ENCODE results near the gene HYDIN. TPM values are rescaled to one million over a fixed set of nuclear protein-coding genes. Genes with fewer than 3 reads are reported as not detected.

HYDIN gene
- total and polyA plus RNA-seq, 2 experiments from 2014 or later = 0.04 to 0.67 TPM

GRCh38 chr16:70778901-70779309, 451.6 kb downstream of the HYDIN start:
- no peaks in the 10 kb centered on the region for H3K9me3 ChIP-seq (ENCODE audit: low read depth)
- H3K27me3 ChIP-seq = no peaks in the 10 kb centered on the region
- H4K20me1 ChIP-seq (ENCODE audit: insufficient read depth, poor library complexity, severe bottlenecking) = no peaks in the 10 kb centered on the region
- peak overlapping the region; percentile 6 for H3K4me2 ChIP-seq
- no peaks in the 10 kb centered on the region for H3K4me1 ChIP-seq (ENCODE audit: insufficient read depth)
- WGBS (ENCODE audit: low lambda C conversion rate, missing lambda C conversion rate) = 37% methylated on average over 8 of the region's 8 CpGs
- H3K27ac ChIP-seq = peak overlapping the region; percentile 4
- no peak for TF ChIP-seq EZH2 (IDR thresholded peaks at IDR 0.05; ENCODE audit: borderline replicate concordance)
- TF ChIP-seq EZH2phosphoT487 (IDR thresholded peaks at IDR 0.05; ENCODE audit: low read depth, severe bottlenecking, unreplicated experiment) = no peak
- TF ChIP-seq CTCF (IDR thresholded peaks at IDR 0.05; ENCODE audit: poor library complexity) = no peak
- no peak overlapping the region for H2AFZ ChIP-seq
- no peaks in the 10 kb centered on the region for H3K9me2 ChIP-seq (replicated peaks; ENCODE audit: insufficient read depth)
- no peaks in the 10 kb centered on the region for H3K36me3 ChIP-seq (replicated peaks; ENCODE audit: insufficient read depth, low read depth)
- DNase-seq (ENCODE audit: low spot score) = peak; percentile 88
- H3K79me2 ChIP-seq = no peaks in the 10 kb centered on the region
- H3K4me3 ChIP-seq = no peak overlapping the region

GRCh38 chr16:70777973-70778406, 452.5 kb downstream of the HYDIN start:
- H3K9me2 ChIP-seq (replicated peaks; ENCODE audit: insufficient read depth) = no peaks in the 10 kb centered on the region
- no peak overlapping the region for H2AFZ ChIP-seq
- H4K20me1 ChIP-seq (ENCODE audit: insufficient read depth, poor library complexity, severe bottlenecking) = no peaks in the 10 kb centered on the region
- H3K27ac ChIP-seq = no peak overlapping the region
- no peaks in the 10 kb centered on the region for H3K4me1 ChIP-seq (ENCODE audit: insufficient read depth)
- TF ChIP-seq EZH2phosphoT487 (IDR thresholded peaks at IDR 0.05; ENCODE audit: low read depth, severe bottlenecking, unreplicated experiment) (no peak), CTCF (IDR thresholded peaks at IDR 0.05; ENCODE audit: poor library complexity) (no peak), EZH2 (IDR thresholded peaks at IDR 0.05; ENCODE audit: borderline replicate concordance) (no peak)
- H3K36me3 ChIP-seq (replicated peaks; ENCODE audit: insufficient read depth, low read depth) = no peaks in the 10 kb centered on the region
- no peaks in the 10 kb centered on the region for H3K9me3 ChIP-seq (ENCODE audit: low read depth)
- DNase-seq (ENCODE audit: low spot score) = no peak
- WGBS (ENCODE audit: low lambda C conversion rate, missing lambda C conversion rate) = 93% methylated on average over 8 of the region's 8 CpGs
- no peaks in the 10 kb centered on the region for H3K79me2 ChIP-seq
- H3K4me3 ChIP-seq = no peak overlapping the region
- no peaks in the 10 kb centered on the region for H3K27me3 ChIP-seq
- no peak overlapping the region for H3K4me2 ChIP-seq

- H3K9me2 ChIP-seq (replicated peaks; ENCODE audit: insufficient read depth) = no peaks in the 10 kb centered on the region
- no peak overlapping the region for H3K4me2 ChIP-seq
- DNase-seq (ENCODE audit: low spot score) = no peak
- 94% methylated on average over 9 of the region's 9 CpGs for WGBS (ENCODE audit: low lambda C conversion rate, missing lambda C conversion rate)
- no peak overlapping the region for H3K4me3 ChIP-seq
- H2AFZ ChIP-seq = no peak overlapping the region
- no peaks in the 10 kb centered on the region for H3K9me3 ChIP-seq (ENCODE audit: low read depth)
- H3K36me3 ChIP-seq (replicated peaks; ENCODE audit: insufficient read depth, low read depth) = no peaks in the 10 kb centered on the region
- no peak overlapping the region for H3K27ac ChIP-seq
- no peaks in the 10 kb centered on the region for H3K27me3 ChIP-seq
- H3K79me2 ChIP-seq = no peaks in the 10 kb centered on the region
- H4K20me1 ChIP-seq (ENCODE audit: insufficient read depth, poor library complexity, severe bottlenecking) = no peaks in the 10 kb centered on the region
- H3K4me1 ChIP-seq (ENCODE audit: insufficient read depth) = no peaks in the 10 kb centered on the region
- TF ChIP-seq EZH2phosphoT487 (IDR thresholded peaks at IDR 0.05; ENCODE audit: low read depth, severe bottlenecking, unreplicated experiment) = no peak
- no peak for TF ChIP-seq EZH2 (IDR thresholded peaks at IDR 0.05; ENCODE audit: borderline replicate concordance)
These were observed 453.0 kb downstream of the HYDIN start for GRCh38 chr16:70777496-70777895.

GRCh38 chr16:70775399-70775798, 455.1 kb downstream of the HYDIN start:
- Histone ChIP-seq H3K79me2 (no peaks in the 10 kb centered on the region), H3K4me3 (no peak overlapping the region), H3K4me2 (no peak overlapping the region), H3K36me3 (replicated peaks; ENCODE audit: insufficient read depth, low read depth) (no peaks in the 10 kb centered on the region), H4K20me1 (ENCODE audit: insufficient read depth, poor library complexity, severe bottlenecking) (no peaks in the 10 kb centered on the region), H3K27ac (no peak overlapping the region), H3K9me2 (replicated peaks; ENCODE audit: insufficient read depth) (no peaks in the 10 kb centered on the region), H3K9me3 (ENCODE audit: low read depth) (no peaks in the 10 kb centered on the region), H2AFZ (no peak overlapping the region), H3K4me1 (ENCODE audit: insufficient read depth) (no peaks in the 10 kb centered on the region), H3K27me3 (no peaks in the 10 kb centered on the region)
- TF ChIP-seq CTCF (IDR thresholded peaks at IDR 0.05; ENCODE audit: poor library complexity) (no peak), EZH2 (IDR thresholded peaks at IDR 0.05; ENCODE audit: borderline replicate concordance) (no peak), EZH2phosphoT487 (IDR thresholded peaks at IDR 0.05; ENCODE audit: low read depth, severe bottlenecking, unreplicated experiment) (no peak)
- no peak for DNase-seq (ENCODE audit: low spot score)
- 93% methylated on average over 4 of the region's 4 CpGs for WGBS (ENCODE audit: low lambda C conversion rate, missing lambda C conversion rate)
